Measurements from ENCODE around the gene SLC39A2.
A peak's percentile ranks its signal among the peaks of the same experiment; 100 is the strongest.
"Not testable (repeated sequence)": the region's sequence is repeated elsewhere in the genome, so short reads cannot be mapped to it uniquely, and the experiment has no call there.

The SLC39A2 gene

DNA sequence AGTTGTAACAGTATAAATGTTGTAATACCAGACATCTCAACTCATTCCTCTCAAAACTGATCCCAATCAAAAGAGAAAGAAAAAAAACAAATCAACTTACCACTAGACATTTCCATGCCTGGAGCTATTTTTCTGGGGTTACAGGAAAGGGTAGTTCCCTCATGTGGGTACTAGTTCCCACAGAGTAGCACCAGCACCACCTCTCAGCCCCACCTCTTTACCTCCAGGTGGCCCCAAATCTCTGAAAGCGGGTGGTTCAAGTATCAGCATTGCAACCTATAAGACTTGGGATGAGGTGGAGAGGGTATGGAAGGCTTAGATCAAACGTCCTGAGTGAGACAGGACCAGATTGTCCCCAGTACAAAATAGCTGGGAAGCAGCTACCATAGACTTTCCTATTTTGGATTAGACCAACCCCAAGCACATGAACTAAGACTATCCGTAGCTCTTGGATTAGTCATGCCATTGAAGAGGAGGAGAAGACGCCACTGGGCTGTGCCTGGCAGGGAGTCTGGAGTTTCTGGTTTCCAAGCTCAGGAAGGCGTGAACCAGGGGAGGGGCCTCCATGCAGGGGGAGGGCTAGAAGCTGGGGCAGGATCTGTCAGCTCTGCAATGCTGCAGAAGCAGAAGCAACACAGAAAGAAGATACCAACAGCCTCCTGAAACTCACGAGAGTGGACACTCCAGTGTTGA, at the start of gene SLC39A2:
Gene SLC39A2 (plus strand): TSS at position 620 of the 693 bp plus-strand sequence. CDS start 154 bp downstream, outside the sequence.
- DNase-seq (ENCODE audit: insufficient read length, low spot score) (peak; percentile 43), FAIRE-seq (peak; percentile 41)
- TF ChIP-seq POLR2A (IDR thresholded peaks at IDR 0.05; ENCODE audit: low read depth, low read length): no peak

DNA sequence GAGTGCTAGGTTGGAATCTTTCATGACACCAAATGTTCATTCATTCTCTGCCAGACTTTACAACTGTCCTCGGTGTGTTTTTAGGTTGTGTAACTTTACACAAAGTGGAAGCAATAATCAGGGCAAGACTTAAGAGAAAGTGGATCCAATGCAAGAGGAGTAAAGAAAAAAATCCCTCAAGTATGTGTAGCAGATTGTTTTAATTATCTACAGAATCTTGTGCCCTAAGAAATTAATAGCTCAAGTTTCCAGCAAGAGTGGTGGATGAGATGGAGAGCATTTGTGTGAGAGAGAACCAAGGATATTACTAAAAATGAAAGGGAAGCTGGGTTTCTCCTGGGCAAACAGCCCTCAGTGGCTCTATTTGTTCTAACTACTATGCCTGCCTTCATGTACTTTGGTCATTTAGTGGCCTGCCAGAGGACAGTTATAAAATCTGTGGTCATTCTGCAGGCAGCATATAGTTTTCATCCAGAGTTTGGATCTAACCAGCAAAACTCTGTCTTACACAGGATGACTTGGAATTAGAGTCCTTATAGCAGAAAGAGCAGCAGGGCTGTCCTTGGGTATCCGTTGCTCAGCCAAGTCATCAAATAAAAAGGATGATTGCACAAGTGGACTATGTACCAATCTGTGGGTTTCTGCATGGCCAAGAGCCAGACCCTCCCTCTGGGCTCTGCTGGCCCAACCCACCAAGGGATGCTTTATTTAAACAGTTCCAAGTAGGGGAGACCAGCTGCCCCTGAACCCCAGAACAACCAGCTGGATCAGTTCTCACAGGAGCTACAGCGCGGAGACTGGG, 44.2 kb upstream of the SLC39A2 start, which contains the start of gene RNASE2:
Gene RNASE2 (plus strand): TSS at position 752 of the 802 bp plus-strand sequence. CDS start 285 bp downstream, outside the sequence.
- DNase-seq (ENCODE audit: insufficient read length, low spot score); FAIRE-seq: not testable (repeated sequence)

DNA sequence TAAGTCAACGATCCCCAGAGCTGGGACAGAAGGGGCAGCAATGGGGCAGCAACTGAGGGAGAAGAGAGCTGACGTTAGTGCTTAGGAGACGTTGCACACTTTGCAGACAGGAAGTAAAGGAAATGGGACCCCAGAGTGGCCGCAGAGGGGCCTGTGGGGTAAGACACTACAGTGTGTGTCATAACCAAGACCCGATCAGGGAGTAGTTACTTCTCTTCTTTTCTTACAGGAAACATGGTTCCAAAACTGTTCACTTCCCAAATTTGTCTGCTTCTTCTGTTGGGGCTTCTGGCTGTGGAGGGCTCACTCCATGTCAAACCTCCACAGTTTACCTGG, 43.6 kb upstream of the SLC39A2 start:
- not testable (repeated sequence) for DNase-seq (ENCODE audit: insufficient read length, low spot score)

GRCh38 chr14:20956376-20956976, 42.6 kb upstream of the SLC39A2 start:
- no peak for DNase-seq (ENCODE audit: insufficient read length, low spot score)
- FAIRE-seq: no peak
- TF ChIP-seq POLR2A (IDR thresholded peaks at IDR 0.05; ENCODE audit: low read depth, low read length): no peak

More for the DNA sequence above, 43.6 kb upstream of the SLC39A2 start:
- FAIRE-seq: not testable (repeated sequence)

GRCh38 chr14:20958946-20959345, 40.1 kb upstream of the SLC39A2 start:
- FAIRE-seq; DNase-seq (ENCODE audit: insufficient read length, low spot score): not testable (repeated sequence)

DNA sequence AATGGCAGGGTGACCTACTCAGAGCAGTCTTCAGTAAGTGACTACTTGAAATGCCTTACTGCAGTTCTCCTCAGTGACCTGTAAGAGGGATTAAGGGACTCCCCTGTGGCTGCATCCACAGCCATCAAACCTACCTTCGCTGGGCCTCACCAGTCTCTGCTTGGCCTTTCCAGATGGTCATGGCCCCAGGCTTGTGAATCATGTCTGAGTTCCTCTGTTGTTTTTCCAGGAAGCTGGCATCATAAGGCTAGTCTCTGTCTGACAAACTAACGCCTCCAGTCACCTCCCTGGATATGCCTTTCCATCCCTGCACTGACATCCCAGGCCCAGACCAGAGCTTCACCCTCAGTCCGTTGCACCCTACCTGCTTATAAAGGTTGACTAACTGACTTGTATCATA, 29.8 kb upstream of the SLC39A2 start:
- FAIRE-seq: no peak
- DNase-seq (ENCODE audit: insufficient read length, low spot score): no peak

DNA sequence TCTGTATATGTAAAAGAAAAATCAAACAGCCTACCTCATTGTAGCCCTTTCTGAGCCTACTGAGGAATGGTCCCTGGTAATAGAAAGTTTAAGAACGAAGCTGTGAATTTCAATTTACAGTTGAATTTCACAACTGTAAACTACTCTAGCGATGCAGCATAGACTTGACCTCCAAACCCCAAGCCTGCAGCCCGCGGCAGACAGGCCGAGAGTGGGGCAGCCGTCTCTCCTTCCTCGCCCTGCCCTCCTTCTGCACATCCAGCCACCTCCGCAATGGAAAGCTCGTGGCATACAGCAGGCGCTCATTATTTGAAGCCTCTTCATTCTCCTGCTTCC, 28.5 kb upstream of the SLC39A2 start:
- DNase-seq (ENCODE audit: insufficient read length, low spot score) (no peak), FAIRE-seq (no peak)
- no peak for TF ChIP-seq POLR2A (IDR thresholded peaks at IDR 0.05; ENCODE audit: low read depth, low read length)

More for the DNA sequence above, 29.8 kb upstream of the SLC39A2 start:
- no peak for TF ChIP-seq POLR2A (IDR thresholded peaks at IDR 0.05; ENCODE audit: low read depth, low read length)

DNA sequence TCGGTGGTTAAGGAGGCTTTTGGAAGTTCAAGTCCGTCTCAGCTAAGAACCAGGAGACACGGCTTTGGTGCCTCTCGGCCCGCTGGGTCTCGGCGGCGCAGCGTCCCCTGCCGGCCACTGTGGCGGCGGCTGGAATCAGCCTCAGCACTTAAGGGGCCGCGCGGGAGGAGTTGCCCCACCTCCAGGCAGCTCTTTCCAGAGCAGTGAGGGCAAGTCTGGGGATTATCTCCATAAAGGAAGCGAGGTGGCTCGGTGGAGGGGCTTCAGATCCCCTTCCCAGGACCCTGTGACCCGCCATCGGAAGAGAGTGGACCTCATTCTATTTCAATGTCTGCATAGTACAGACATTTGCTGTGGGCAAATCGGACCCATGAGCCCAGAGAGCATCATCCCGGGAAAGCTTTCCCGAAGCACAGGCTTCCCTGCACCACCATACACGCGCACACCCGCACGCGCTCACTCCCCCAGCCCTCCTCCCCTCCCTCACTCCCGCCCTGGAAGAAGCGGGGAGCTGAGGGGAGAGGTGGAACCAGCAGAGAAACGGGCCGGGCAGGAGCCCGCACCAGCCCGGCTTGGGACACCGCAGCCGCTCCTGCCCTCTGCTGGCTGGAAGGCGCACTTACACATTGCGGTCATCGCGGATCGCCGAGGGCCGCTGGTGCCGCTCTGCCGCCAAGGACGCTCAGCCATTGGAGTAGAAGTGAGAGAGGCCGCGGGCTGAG, 27.9 kb upstream of the SLC39A2 start:
- FAIRE-seq (peak; percentile 70), DNase-seq (ENCODE audit: insufficient read length, low spot score) (peak; percentile 67)
- TF ChIP-seq POLR2A (IDR thresholded peaks at IDR 0.05; ENCODE audit: low read depth, low read length): no peak

- FAIRE-seq (no peak), DNase-seq (ENCODE audit: insufficient read length, low spot score) (no peak)
- no peak for TF ChIP-seq POLR2A (IDR thresholded peaks at IDR 0.05; ENCODE audit: low read depth, low read length)
Observed at GRCh38 chr14:20971705-20972021, 27.4 kb upstream of the SLC39A2 start.

GRCh38 chr14:20973501-20973900, 25.6 kb upstream of the SLC39A2 start:
- DNase-seq (ENCODE audit: insufficient read length, low spot score) (no peak), FAIRE-seq (no peak)
- TF ChIP-seq POLR2A (IDR thresholded peaks at IDR 0.05; ENCODE audit: low read depth, low read length): no peak

DNA sequence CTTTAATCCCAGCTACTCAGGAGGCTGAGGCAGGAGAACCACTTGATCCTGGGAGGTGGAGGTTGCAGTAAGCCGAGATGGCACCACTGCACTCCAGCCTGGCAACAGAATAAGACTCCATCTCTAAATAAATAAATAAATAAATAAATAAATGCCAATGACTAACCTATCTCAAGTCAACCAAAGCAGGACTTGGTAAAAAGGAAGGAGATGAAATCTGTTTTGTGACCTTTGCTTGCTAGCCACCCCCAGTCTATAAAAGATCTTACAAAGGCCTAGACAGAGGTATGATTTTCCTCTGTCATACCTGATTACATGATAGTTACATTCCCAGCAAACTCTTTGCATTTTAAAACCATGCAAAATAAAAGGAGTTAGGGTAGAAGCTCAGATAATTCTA, 22.8 kb upstream of the SLC39A2 start:
- TF ChIP-seq POLR2A (IDR thresholded peaks at IDR 0.05; ENCODE audit: low read depth, low read length): no peak
- no peak for DNase-seq (ENCODE audit: insufficient read length, low spot score)
- no peak for FAIRE-seq

- FAIRE-seq (no peak), DNase-seq (ENCODE audit: insufficient read length, low spot score) (no peak)
- no peak for TF ChIP-seq POLR2A (IDR thresholded peaks at IDR 0.05; ENCODE audit: low read depth, low read length)
Observed at GRCh38 chr14:20978687-20979086, 20.4 kb upstream of the SLC39A2 start.

DNA sequence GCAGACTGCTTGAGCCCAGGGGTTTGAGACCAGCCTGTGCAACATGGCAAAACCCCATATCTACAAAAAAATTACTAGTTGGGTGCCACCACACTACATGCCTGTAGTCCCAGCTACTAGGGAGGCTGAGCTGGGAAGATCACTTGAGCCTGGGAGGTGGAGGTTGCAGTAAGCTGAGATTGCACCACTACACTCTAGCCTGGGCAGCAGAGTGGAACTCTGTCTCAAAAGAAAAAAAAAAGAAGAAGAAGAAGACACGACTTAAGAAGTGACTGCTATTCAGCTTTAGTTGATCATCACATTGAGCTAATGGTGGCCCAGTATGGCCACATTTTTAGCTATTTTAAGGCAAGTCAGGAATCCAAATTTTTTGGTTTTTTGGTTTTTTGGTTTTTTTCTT, 18.2 kb upstream of the SLC39A2 start:
- FAIRE-seq (no peak), DNase-seq (ENCODE audit: insufficient read length, low spot score) (no peak)
- TF ChIP-seq POLR2A (IDR thresholded peaks at IDR 0.05; ENCODE audit: low read depth, low read length): no peak

DNA sequence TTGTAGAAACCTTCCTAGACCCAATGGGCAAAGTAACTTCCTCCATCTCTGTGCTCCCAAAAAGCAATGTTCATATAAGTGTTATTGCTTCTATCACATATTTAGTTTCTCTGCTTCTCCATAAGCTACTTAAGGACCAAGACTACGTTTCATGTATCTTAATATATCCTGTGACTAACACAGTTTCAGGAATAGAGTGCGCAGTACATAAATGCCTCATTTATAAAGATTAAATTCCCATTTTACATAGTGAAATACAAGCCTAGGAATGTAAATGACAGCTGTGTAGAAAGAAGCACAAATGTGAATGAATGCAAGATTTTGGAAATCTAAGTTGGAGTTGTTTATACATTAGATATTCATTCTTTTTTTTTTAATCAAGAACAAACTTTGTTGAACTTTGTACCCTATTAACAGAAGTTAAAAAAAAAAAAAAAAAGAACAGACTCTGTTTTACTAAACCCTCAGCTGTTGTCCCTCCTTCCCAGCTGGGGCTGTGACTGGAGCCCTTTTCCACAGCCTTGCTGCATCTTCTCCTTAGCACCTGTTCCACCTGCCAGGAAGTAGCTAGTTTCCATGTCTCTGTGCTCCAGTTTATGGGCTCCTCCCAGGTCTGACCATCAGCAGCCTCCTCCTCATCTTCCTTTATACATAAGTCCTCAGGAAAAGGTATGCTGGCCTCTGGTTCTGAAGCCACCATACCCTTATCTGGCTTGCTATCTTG, 16.3 kb upstream of the SLC39A2 start:
- no peak for FAIRE-seq
- no peak for TF ChIP-seq POLR2A (IDR thresholded peaks at IDR 0.05; ENCODE audit: low read depth, low read length)
- DNase-seq (ENCODE audit: insufficient read length, low spot score): no peak

DNA sequence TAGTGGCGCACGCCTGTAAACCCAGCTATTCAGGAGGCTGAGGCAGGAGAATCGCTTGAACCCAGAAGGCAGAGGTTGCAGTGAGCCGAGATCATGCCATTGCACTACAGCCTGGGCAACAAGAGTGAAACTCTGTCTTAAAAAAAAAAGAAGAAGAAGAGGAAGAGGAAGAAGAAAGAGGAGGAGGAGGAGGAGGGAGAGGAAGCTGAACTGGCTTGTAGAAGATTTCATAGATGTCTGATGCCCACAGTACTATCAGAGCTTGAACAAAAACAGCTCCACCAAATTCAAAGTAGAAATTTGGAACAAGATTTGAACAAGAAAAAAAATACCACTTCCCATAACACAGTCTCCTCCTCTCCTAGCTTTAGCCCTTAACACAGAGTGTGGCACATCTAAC, 13.4 kb upstream of the SLC39A2 start:
- DNase-seq (ENCODE audit: insufficient read length, low spot score); FAIRE-seq: not testable (repeated sequence)

Measured in H54 (cell line).